K562 (cell line): ENCODE data around the gene CACNG5. TPM values are rescaled to one million over a fixed set of nuclear protein-coding genes. Genes with fewer than 3 reads are reported as not detected.

Source experiments
- NR2F6 ChIP-seq: fragments of 450-650 bp; formaldehyde crosslinking; IDR thresholded peaks from 2 replicates; pipeline ENCODE4 v1.4.0; 2020; ENCODE audit warnings: mild to moderate bottlenecking
- POLR3G ChIP-seq: IDR thresholded peaks from 2 replicates; pipeline ENCODE4 v1.6.1; 2011; ENCODE audit not compliant: insufficient read length, insufficient replicate concordance; ENCODE audit errors: extremely low read depth
- TRIM24 ChIP-seq, 2 experiments: fragments of 450-650 bp; IDR thresholded peaks; 2 replicates each; pipeline ENCODE4 v1.6.1; 2016
- ZNF133 ChIP-seq: fragments of 250-450 bp; sonication (Bioruptor Pico); IDR thresholded peaks from 2 replicates; pipeline ENCODE4 v1.4.0; 2020; ENCODE audit warnings: mild to moderate bottlenecking
- polyA plus RNA-seq, 8 experiments: library from polyadenylated mRNA; depleted of rRNA in 4 of 8; stranded (reverse) in 5 of 8; unstranded in 3 of 8; fragments of >200 nt; fragmentation: Nextera tagmentation in 2 of 8; fragmentation: Illumina TruSeq in 1 of 8; extraction: Ambion mirVana in 2 of 8; extraction: Trizol in 1 of 8; gene quantifications; 2 replicates each; pipeline versions ENCODE4 v1.2.1 to v1.2.3, GENCODE V29; 2011 to 2014; ENCODE audit warnings: inconsistent platforms in 1 of 8, missing spikeins in 1 of 8
- total RNA-seq, 7 experiments: library from RNA; depleted of rRNA in 6 of 7; stranded (reverse); fragments of >200 nt in 6 of 7; fragmentation: Illumina TruSeq in 2 of 7; extraction: Trizol in 2 of 7; gene quantifications; 2 replicates each; pipeline versions ENCODE4 v1.2.1 to v1.2.3, GENCODE V29; 2011 to 2021; ENCODE audit warnings: low replicate concordance in 1 of 7
- TF ChIP-seq, protein P1 (sequence below): sonication (generic); formaldehyde crosslinking; IDR thresholded peaks from 2 replicates; pipeline ENCODE4 v1.8.0; 2023; ENCODE audit warnings: missing genetic modification reagents, mild to moderate bottlenecking, borderline replicate concordance
- TF ChIP-seq, protein P2 (sequence below): fragments of 450-650 bp; formaldehyde crosslinking; IDR thresholded peaks from 2 replicates; pipeline ENCODE4 v1.4.0; 2020; ENCODE audit warnings: mild to moderate bottlenecking
- TF ChIP-seq, protein P3 (sequence below), 2 experiments: fragments of 250-450 bp in 1 of 2; fragments of 450-650 bp in 1 of 2; sonication (Bioruptor Pico) in 1 of 2; IDR thresholded peaks; 2 replicates each; pipeline versions ENCODE4 v1.6.1 to v1.8.0; 2016 to 2021; ENCODE audit warnings: mild to moderate bottlenecking in 2 of 2, moderate library complexity in 2 of 2, missing compliant biosample characterization in 1 of 2, missing genetic modification characterization in 1 of 2
- TF ChIP-seq, protein P4 (sequence below), 2 experiments: fragments of 450-650 bp in 1 of 2; sonication (generic) in 1 of 2; formaldehyde crosslinking in 1 of 2; IDR thresholded peaks in 1 of 2; conservative IDR thresholded peaks in 1 of 2; 2 replicates each; pipeline versions ENCODE4 v1.6.1 to v1.8.1; 2016 to 2023; ENCODE audit warnings: mild to moderate bottlenecking in 2 of 2, moderate library complexity in 2 of 2, inconsistent platforms in 1 of 2, missing genetic modification reagents in 1 of 2
- TF ChIP-seq, protein P5 (sequence below): sonication (generic); formaldehyde crosslinking; IDR thresholded peaks from 2 replicates; pipeline ENCODE4 v1.4.0; 2020; ENCODE audit warnings: mild to moderate bottlenecking, missing genetic modification reagents

CACNG5 gene
- total and polyA plus RNA-seq, 9 of the 15 experiments (the other 6 are each of a cell fraction or from before 2014, with no cell fraction given): not detected

DNA sequence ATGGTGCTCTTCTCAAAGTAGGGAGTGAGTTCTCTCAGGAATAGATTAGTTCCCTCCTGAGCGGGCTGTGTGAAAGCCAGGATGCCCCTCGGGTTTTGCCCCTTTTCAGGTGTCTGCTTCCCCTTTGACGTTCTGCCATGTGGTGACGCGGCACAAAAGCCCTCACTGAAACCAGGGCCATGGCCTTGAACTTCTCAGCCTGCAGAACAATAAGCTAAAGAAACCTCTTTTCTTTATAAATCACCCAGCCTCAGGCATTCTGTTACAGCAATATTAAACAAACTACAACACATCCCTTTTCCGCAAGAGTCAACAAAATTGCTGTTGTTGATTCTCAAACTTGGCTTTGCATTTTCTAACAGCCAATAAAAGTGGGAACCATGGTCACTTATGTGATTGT, 15.5 kb upstream of the CACNG5 start (continued):
- TF ChIP-seq, protein P1, sequence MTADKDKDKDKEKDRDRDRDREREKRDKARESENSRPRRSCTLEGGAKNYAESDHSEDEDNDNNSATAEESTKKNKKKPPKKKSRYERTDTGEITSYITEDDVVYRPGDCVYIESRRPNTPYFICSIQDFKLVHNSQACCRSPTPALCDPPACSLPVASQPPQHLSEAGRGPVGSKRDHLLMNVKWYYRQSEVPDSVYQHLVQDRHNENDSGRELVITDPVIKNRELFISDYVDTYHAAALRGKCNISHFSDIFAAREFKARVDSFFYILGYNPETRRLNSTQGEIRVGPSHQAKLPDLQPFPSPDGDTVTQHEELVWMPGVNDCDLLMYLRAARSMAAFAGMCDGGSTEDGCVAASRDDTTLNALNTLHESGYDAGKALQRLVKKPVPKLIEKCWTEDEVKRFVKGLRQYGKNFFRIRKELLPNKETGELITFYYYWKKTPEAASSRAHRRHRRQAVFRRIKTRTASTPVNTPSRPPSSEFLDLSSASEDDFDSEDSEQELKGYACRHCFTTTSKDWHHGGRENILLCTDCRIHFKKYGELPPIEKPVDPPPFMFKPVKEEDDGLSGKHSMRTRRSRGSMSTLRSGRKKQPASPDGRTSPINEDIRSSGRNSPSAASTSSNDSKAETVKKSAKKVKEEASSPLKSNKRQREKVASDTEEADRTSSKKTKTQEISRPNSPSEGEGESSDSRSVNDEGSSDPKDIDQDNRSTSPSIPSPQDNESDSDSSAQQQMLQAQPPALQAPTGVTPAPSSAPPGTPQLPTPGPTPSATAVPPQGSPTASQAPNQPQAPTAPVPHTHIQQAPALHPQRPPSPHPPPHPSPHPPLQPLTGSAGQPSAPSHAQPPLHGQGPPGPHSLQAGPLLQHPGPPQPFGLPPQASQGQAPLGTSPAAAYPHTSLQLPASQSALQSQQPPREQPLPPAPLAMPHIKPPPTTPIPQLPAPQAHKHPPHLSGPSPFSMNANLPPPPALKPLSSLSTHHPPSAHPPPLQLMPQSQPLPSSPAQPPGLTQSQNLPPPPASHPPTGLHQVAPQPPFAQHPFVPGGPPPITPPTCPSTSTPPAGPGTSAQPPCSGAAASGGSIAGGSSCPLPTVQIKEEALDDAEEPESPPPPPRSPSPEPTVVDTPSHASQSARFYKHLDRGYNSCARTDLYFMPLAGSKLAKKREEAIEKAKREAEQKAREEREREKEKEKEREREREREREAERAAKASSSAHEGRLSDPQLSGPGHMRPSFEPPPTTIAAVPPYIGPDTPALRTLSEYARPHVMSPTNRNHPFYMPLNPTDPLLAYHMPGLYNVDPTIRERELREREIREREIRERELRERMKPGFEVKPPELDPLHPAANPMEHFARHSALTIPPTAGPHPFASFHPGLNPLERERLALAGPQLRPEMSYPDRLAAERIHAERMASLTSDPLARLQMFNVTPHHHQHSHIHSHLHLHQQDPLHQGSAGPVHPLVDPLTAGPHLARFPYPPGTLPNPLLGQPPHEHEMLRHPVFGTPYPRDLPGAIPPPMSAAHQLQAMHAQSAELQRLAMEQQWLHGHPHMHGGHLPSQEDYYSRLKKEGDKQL: no peak
- TF ChIP-seq, protein P2, sequence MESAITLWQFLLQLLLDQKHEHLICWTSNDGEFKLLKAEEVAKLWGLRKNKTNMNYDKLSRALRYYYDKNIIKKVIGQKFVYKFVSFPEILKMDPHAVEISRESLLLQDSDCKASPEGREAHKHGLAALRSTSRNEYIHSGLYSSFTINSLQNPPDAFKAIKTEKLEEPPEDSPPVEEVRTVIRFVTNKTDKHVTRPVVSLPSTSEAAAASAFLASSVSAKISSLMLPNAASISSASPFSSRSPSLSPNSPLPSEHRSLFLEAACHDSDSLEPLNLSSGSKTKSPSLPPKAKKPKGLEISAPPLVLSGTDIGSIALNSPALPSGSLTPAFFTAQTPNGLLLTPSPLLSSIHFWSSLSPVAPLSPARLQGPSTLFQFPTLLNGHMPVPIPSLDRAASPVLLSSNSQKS (CRISPR knock-in tag): no peak
- no peak for TF ChIP-seq POLR3G
- no peak for TF ChIP-seq NR2F6 (CRISPR knock-in tag)
- TF ChIP-seq, protein P3, sequence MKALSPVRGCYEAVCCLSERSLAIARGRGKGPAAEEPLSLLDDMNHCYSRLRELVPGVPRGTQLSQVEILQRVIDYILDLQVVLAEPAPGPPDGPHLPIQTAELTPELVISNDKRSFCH (CRISPR knock-in tag; IDR thresholded peaks at IDR 0.05): no peak
- TF ChIP-seq, protein P3 (tag; IDR thresholded peaks at IDR 0.05): no peak
- TF ChIP-seq, protein P4, sequence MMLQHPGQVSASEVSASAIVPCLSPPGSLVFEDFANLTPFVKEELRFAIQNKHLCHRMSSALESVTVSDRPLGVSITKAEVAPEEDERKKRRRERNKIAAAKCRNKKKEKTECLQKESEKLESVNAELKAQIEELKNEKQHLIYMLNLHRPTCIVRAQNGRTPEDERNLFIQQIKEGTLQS (IDR thresholded peaks at IDR 0.05): no peak
- TF ChIP-seq, protein P4 (CRISPR knock-in tag; conservative IDR thresholded peaks at IDR 0.05): no peak
- no peak for TF ChIP-seq ZNF133
- no peak for TF ChIP-seq TRIM24 (IDR thresholded peaks at IDR 0.05)
- TF ChIP-seq, protein P5, sequence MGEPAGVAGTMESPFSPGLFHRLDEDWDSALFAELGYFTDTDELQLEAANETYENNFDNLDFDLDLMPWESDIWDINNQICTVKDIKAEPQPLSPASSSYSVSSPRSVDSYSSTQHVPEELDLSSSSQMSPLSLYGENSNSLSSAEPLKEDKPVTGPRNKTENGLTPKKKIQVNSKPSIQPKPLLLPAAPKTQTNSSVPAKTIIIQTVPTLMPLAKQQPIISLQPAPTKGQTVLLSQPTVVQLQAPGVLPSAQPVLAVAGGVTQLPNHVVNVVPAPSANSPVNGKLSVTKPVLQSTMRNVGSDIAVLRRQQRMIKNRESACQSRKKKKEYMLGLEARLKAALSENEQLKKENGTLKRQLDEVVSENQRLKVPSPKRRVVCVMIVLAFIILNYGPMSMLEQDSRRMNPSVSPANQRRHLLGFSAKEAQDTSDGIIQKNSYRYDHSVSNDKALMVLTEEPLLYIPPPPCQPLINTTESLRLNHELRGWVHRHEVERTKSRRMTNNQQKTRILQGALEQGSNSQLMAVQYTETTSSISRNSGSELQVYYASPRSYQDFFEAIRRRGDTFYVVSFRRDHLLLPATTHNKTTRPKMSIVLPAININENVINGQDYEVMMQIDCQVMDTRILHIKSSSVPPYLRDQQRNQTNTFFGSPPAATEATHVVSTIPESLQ: no peak
